ENCODE data around the gene KRTAP10-12. TPM values are rescaled to one million over a fixed set of nuclear protein-coding genes. Genes with fewer than 3 reads are reported as not detected.
A peak's percentile ranks its signal among the peaks of the same experiment; 100 is the strongest.

Gene KRTAP10-12
- total and polyA plus RNA-seq, 4 donors = not detected

DNA sequence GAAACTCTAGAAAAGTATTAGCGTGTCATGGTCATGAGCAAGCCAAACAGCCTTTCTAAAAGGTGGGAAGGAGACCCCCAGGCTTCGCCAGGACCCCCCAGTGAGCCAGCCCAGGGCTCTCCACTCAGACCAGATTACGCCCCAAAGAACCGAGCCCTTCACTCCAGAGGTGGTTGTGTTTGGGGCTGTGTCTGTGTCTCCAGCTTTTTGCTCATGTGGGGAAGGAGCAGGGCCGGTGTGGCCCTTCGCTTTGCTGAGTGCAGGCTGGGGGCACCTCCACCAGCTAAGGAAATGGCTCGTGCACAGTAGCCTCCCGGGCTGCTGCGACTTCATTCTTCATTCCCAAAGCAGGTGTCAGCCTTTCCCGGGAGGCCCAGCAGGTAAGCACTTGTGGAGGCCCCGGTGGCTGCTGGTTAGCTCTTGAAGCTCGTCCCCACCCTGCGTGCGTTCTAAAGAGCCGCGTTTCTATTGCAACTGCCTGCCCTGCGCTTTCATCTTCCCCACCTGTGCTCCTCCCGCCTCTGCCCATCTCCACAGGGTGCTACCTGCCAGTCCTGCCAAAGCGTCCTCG is 13.9 kb downstream of the KRTAP10-12 start:
- TF ChIP-seq RAD21 (IDR thresholded peaks at IDR 0.05) (no peak), GABPA (IDR thresholded peaks at IDR 0.05 in 1 of 2, conservative IDR thresholded peaks at IDR 0.05 in 1 of 2) (no peak), HNF4A (conservative IDR thresholded peaks at IDR 0.05) (no peak), MAX (IDR thresholded peaks at IDR 0.05) (no peak), RXRA (IDR thresholded peaks at IDR 0.05) (no peak), HNF4G (IDR thresholded peaks at IDR 0.05) (no peak), YY1 (IDR thresholded peaks at IDR 0.05) (no peak), FOXA2 (IDR thresholded peaks at IDR 0.05) (no peak), NR2F2 (IDR thresholded peaks at IDR 0.05) (no peak), TAF1 (conservative IDR thresholded peaks at IDR 0.05) (no peak), JUND (IDR thresholded peaks at IDR 0.05) (no peak), FOXA1 (IDR thresholded peaks at IDR 0.05) (no peak)
- TF ChIP-seq, protein P1, sequence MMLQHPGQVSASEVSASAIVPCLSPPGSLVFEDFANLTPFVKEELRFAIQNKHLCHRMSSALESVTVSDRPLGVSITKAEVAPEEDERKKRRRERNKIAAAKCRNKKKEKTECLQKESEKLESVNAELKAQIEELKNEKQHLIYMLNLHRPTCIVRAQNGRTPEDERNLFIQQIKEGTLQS (IDR thresholded peaks at IDR 0.05) = no peak
- TF ChIP-seq, protein P2, sequence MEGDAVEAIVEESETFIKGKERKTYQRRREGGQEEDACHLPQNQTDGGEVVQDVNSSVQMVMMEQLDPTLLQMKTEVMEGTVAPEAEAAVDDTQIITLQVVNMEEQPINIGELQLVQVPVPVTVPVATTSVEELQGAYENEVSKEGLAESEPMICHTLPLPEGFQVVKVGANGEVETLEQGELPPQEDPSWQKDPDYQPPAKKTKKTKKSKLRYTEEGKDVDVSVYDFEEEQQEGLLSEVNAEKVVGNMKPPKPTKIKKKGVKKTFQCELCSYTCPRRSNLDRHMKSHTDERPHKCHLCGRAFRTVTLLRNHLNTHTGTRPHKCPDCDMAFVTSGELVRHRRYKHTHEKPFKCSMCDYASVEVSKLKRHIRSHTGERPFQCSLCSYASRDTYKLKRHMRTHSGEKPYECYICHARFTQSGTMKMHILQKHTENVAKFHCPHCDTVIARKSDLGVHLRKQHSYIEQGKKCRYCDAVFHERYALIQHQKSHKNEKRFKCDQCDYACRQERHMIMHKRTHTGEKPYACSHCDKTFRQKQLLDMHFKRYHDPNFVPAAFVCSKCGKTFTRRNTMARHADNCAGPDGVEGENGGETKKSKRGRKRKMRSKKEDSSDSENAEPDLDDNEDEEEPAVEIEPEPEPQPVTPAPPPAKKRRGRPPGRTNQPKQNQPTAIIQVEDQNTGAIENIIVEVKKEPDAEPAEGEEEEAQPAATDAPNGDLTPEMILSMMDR (IDR thresholded peaks at IDR 0.05; ENCODE audit: low read depth, low read length, missing input control) = no peak
- Histone ChIP-seq H3K27me3 (ENCODE audit: control insufficient read depth in 4 of 4, insufficient read depth in 4 of 4, low read length in 3 of 4) (peaks cover 4 to 39% (median 14%) of the 10 kb centered on the region in 4 donors), H3K36me3 (ENCODE audit: control insufficient read depth in 4 of 4, insufficient read depth in 3 of 4, low read depth in 1 of 4, low read length in 3 of 4) (no peaks in the 10 kb centered on the region), H3K27ac (ENCODE audit: low read depth in 1 of 2, low read length in 2 of 2) (no peak overlapping the region), H3K4me1 (ENCODE audit: control insufficient read depth in 4 of 4, insufficient read depth in 4 of 4, low read length in 3 of 4) (peaks cover 2 to 11% (median 6%) of the 10 kb centered on the region in 4 donors), H3K9ac (ENCODE audit: low read depth in 1 of 2, low read length in 2 of 2) (no peak overlapping the region), H3K9me3 (ENCODE audit: control insufficient read depth in 4 of 4, low read length in 3 of 4) (no peaks in the 10 kb centered on the region), H3K4me3 (ENCODE audit: low read depth in 1 of 3, low read length in 3 of 3) (no peak overlapping the region)
- DNase-seq (ENCODE audit: low spot score) = peak; percentile 27
- 4% methylated on average over 20 of the region's 20 CpGs for WGBS

GRCh38 chr21:44711327-44712202 is 14.6 kb downstream of the KRTAP10-12 start, which contains the start of gene TSPEAR:
Gene TSPEAR, minus strand, starts transcription at chr21:44711572. Its CDS starts 58 bp downstream, at chr21:44711514.
- peak; percentile 13 for DNase-seq (ENCODE audit: low spot score)

More at GRCh38 chr21:44711327-44712202, 14.6 kb downstream of the KRTAP10-12 start, which contains the start of gene TSPEAR:
- Histone ChIP-seq H3K27ac (ENCODE audit: low read depth in 1 of 2, low read length in 2 of 2) (no peak within 1 kb of the TSS), H3K27me3 (ENCODE audit: control insufficient read depth in 4 of 4, insufficient read depth in 4 of 4, low read length in 3 of 4) (peaks cover 0 to 40% (median 13%) of the 10 kb centered on the region in 4 donors), H3K36me3 (ENCODE audit: control insufficient read depth in 4 of 4, insufficient read depth in 3 of 4, low read depth in 1 of 4, low read length in 3 of 4) (no peaks in the 10 kb centered on the region), H3K4me1 (ENCODE audit: control insufficient read depth in 4 of 4, insufficient read depth in 4 of 4, low read length in 3 of 4) (peaks cover 0 to 11% (median 6%) of the 10 kb centered on the region in 4 donors), H3K9ac (ENCODE audit: low read depth in 1 of 2, low read length in 2 of 2) (no peak within 1 kb of the TSS), H3K4me3 (ENCODE audit: low read depth in 1 of 3, low read length in 3 of 3) (no peak within 1 kb of the TSS), H3K9me3 (ENCODE audit: control insufficient read depth in 4 of 4, low read length in 3 of 4) (no peaks in the 10 kb centered on the region)
- WGBS = 4% methylated on average over 41 of the region's 41 CpGs
- TF ChIP-seq RXRA (IDR thresholded peaks at IDR 0.05) = no peak
- TF ChIP-seq FOXA2 (IDR thresholded peaks at IDR 0.05) = no peak
- no peak for TF ChIP-seq FOXA1 (IDR thresholded peaks at IDR 0.05)
- TF ChIP-seq JUND (IDR thresholded peaks at IDR 0.05) = no peak
- TF ChIP-seq, protein P3, sequence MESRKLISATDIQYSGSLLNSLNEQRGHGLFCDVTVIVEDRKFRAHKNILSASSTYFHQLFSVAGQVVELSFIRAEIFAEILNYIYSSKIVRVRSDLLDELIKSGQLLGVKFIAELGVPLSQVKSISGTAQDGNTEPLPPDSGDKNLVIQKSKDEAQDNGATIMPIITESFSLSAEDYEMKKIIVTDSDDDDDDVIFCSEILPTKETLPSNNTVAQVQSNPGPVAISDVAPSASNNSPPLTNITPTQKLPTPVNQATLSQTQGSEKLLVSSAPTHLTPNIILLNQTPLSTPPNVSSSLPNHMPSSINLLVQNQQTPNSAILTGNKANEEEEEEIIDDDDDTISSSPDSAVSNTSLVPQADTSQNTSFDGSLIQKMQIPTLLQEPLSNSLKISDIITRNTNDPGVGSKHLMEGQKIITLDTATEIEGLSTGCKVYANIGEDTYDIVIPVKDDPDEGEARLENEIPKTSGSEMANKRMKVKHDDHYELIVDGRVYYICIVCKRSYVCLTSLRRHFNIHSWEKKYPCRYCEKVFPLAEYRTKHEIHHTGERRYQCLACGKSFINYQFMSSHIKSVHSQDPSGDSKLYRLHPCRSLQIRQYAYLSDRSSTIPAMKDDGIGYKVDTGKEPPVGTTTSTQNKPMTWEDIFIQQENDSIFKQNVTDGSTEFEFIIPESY (IDR thresholded peaks at IDR 0.05) = no peak
- TF ChIP-seq GABPA (IDR thresholded peaks at IDR 0.05 in 1 of 2, conservative IDR thresholded peaks at IDR 0.05 in 1 of 2) = no peak
- TF ChIP-seq TAF1 (conservative IDR thresholded peaks at IDR 0.05) = no peak
- no peak for TF ChIP-seq NR2F2 (IDR thresholded peaks at IDR 0.05)
- TF ChIP-seq REST (IDR thresholded peaks at IDR 0.05) = no peak
- TF ChIP-seq MAX (IDR thresholded peaks at IDR 0.05) = no peak
- TF ChIP-seq SP1 (IDR thresholded peaks at IDR 0.05) = no peak
- TF ChIP-seq RAD21 (IDR thresholded peaks at IDR 0.05) = no peak
- no peak for TF ChIP-seq HNF4A (conservative IDR thresholded peaks at IDR 0.05)
- TF ChIP-seq, protein P1 (IDR thresholded peaks at IDR 0.05) = no peak
- TF ChIP-seq, protein P2 (IDR thresholded peaks at IDR 0.05; ENCODE audit: low read depth, low read length, missing input control) = no peak
- TF ChIP-seq YY1 (IDR thresholded peaks at IDR 0.05) = no peak
